Choroid plexus epithelial cell (primary cell): ENCODE measurements around the gene RS1.
A peak's percentile ranks its signal among the peaks of the same experiment; 100 is the strongest.

Experiments
- DNase-seq: peaks from one replicate; pipeline ENCODE4 v3.0.0-alpha.2; 2010; ENCODE audit warnings: low read depth
- H3K4me3 ChIP-seq: 2 replicates; pipeline ENCODE4 v1.5.1; 2011; ENCODE audit warnings: low read depth, mild to moderate bottlenecking, control low read depth, low read length, moderate library complexity
- TF ChIP-seq, protein P1 (sequence below): conservative IDR thresholded peaks from 2 replicates; pipeline ENCODE4 v1.5.1; 2011; ENCODE audit warnings: low read depth, mild to moderate bottlenecking, control low read depth, inconsistent platforms, low read length, moderate library complexity

The RS1 gene

DNA sequence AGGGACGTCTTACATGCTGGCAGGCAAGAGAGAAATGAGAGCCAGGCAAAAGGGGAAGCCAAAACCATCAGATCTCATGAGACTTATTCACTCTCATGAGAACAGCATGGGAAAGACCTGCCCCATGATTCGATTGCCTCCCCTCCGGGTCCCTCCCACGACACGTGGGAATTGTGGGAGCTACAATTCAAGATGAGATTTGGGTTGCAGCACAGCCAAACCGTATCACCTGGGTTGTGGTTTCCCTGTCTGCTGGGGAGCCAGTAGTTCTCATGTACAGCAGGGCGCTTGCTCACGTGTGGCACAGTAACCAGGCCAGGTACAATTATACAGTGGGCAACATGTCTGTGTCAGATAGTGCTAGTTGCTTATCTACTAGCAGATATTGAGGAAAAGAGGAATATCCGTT lies 11.1 kb upstream of the RS1 start:
- no peak overlapping the region for H3K4me3 ChIP-seq
- TF ChIP-seq, protein P1, sequence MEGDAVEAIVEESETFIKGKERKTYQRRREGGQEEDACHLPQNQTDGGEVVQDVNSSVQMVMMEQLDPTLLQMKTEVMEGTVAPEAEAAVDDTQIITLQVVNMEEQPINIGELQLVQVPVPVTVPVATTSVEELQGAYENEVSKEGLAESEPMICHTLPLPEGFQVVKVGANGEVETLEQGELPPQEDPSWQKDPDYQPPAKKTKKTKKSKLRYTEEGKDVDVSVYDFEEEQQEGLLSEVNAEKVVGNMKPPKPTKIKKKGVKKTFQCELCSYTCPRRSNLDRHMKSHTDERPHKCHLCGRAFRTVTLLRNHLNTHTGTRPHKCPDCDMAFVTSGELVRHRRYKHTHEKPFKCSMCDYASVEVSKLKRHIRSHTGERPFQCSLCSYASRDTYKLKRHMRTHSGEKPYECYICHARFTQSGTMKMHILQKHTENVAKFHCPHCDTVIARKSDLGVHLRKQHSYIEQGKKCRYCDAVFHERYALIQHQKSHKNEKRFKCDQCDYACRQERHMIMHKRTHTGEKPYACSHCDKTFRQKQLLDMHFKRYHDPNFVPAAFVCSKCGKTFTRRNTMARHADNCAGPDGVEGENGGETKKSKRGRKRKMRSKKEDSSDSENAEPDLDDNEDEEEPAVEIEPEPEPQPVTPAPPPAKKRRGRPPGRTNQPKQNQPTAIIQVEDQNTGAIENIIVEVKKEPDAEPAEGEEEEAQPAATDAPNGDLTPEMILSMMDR: no peak
- DNase-seq: no peak

DNA sequence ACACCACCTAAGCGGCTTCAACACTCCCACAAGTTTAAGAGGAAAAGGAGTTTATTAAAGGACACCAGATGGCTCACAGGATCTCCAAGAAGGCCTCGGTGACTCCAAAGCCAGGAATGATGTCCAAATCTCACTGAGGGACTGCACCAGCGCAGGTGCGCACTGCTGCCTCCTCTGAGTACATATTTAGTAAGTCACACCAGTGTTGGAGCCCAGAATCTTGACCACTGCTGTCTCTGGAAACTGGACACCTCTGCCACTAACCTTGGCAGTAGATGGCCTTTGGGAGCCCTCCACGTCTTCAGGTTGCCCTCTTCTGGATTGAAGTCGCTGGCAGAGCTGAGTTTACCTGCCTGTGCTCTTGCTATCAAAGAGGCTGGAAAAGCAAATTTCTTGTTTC lies 10.1 kb upstream of the RS1 start:
- H3K4me3 ChIP-seq: no peak overlapping the region
- DNase-seq: no peak

GRCh38 chrX:18677161-18677869 lies 5.4 kb upstream of the RS1 start:
- DNase-seq: no peak
- no peak overlapping the region for H3K4me3 ChIP-seq
- TF ChIP-seq, protein P1: no peak

More for the DNA sequence above, 10.1 kb upstream of the RS1 start:
- TF ChIP-seq, protein P1: no peak

DNA sequence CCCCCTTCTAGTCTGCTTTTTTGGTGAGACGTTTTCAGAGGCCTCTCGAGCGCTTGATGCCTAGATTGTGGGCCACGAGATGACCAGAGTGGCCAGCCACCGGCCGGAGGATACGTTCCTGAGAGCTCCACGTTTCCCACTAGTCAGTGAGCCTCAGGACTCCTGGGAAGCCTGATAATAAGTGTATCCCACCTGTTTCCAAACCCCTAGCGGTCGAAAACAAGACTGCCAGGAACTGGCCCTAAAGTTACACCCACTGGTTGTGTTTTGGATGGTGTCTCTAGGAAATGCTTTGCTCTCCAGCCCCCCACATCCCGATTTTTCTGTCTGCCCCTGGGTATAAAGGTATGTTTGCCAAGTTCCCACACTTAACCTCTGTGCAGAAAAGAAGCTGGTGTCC lies 4.6 kb upstream of the RS1 start:
- TF ChIP-seq, protein P1: peak; percentile 49
- no peak overlapping the region for H3K4me3 ChIP-seq
- peak; percentile 31 for DNase-seq

GRCh38 chrX:18676050-18676449 lies 4.1 kb upstream of the RS1 start:
- no peak overlapping the region for H3K4me3 ChIP-seq
- DNase-seq: no peak
- TF ChIP-seq, protein P1: no peak

DNA sequence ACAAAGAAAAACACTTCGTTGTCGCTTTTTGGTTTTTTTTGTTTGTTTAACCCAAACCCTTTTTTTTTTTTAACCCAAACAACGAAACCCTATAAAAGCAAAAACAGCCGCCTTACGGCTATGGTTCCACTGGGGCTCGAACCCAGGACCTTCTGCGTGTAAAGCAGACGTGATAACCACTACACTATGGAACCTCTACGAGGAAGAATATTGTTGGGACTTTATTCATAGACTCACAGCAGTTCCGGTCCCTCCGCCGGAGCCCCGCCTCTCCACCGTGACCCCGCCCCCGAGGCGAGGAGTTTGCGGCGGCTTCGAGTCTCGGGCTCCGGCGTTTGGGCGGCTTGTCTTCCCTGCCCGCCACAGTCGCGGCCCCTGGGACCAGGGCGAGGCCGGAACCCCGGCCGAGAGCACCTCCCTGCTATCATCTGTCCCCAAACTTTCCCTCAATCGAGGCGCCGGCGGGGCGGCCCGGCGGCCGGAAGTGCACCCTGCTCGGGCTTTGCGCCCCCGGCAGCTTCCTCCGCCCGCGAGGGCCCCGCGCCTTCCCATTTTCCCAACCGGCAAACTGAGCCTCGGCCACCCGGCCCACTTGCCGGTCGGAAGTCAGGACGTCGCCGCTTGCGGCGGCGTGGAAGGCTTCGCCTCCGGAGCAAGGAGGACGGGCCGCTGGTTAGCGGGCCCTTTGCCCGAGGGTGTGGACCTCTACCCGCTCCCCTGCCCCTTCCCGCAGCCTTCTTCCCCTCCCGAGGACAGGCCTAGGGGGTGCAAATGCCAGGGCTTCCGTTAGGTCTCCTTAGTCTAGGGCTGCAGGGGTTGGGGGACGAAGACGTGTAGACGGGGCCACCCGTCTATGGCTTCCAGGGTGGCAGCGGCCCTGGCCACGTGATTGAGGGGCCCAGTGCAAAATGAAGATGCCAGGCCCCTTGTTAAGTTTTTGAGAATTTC lies 3.2 kb upstream of the RS1 start:
- peak; percentile 70 for DNase-seq
- peak overlapping the region; percentile 67 for H3K4me3 ChIP-seq
- TF ChIP-seq, protein P1: no peak
